VCaP (cell line): ENCODE measurements around the gene PGAP3.

Source experiments
- H3K27ac ChIP-seq: fragments of 450-650 bp; 2 replicates; pipeline ENCODE4 v1.5.1; 2017
- TF ChIP-seq, protein P1 (sequence below): fragments of 450-650 bp; conservative IDR thresholded peaks from 2 replicates; pipeline ENCODE4 v1.5.1; 2017; ENCODE audit warnings: mild to moderate bottlenecking, moderate library complexity

PGAP3 gene

DNA sequence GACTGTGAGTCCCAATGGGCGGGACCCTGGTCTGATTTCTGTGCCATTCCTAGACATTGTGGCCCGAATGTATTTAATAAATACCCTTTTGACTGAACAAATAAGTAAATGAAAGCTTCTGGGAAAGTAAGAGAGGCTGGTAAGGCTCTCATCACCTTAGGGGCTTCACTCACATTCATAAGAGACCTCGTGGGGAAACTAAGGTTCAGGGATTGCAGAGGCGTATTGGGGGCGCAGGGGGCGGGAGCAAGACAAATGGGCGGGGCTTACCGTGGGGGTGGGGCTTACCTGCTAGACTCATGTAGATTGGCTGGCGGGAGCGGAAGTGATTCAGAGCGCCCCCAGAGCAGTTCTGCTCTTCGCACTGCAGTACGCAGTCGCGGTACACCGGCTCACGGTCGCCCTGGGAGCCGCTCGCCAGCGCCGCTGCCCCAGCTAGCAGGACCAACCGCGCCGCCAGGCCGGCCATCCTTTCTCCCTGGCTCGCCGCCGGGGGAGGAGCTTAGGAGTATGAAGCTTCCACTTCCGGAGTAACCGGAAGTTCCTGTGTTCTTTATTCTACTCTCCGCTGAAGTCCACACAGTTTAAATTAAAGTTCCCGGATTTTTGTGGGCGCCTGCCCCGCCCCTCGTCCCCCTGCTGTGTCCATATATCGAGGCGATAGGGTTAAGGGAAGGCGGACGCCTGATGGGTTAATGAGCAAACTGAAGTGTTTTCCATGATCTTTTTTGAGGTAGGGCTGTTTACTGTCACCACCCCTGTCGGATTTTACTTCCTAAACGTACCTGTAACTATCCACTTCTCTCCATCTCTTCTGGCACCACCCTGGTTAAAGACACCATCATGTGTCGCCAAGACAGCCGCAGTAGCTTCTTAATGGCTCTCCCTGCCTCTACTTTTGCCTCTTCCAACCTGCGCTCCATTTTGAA, at the start of gene PGAP3:
TSS of gene PGAP3 (minus strand) at position 512 of the 929 bp plus-strand sequence. CDS start at position 469, 43 bp downstream.
- H3K27ac ChIP-seq = peak within 1 kb of the TSS; percentile 93
- TF ChIP-seq, protein P1, sequence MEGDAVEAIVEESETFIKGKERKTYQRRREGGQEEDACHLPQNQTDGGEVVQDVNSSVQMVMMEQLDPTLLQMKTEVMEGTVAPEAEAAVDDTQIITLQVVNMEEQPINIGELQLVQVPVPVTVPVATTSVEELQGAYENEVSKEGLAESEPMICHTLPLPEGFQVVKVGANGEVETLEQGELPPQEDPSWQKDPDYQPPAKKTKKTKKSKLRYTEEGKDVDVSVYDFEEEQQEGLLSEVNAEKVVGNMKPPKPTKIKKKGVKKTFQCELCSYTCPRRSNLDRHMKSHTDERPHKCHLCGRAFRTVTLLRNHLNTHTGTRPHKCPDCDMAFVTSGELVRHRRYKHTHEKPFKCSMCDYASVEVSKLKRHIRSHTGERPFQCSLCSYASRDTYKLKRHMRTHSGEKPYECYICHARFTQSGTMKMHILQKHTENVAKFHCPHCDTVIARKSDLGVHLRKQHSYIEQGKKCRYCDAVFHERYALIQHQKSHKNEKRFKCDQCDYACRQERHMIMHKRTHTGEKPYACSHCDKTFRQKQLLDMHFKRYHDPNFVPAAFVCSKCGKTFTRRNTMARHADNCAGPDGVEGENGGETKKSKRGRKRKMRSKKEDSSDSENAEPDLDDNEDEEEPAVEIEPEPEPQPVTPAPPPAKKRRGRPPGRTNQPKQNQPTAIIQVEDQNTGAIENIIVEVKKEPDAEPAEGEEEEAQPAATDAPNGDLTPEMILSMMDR = no peak

GRCh38 chr17:39737206-39737759, 49.4 kb upstream of the PGAP3 start:
- peak overlapping the region; percentile 97 for H3K27ac ChIP-seq
- TF ChIP-seq, protein P1 = no peak

GRCh38 chr17:39736319-39737165, 48.7 kb upstream of the PGAP3 start:
- peak overlapping the region; percentile 97 for H3K27ac ChIP-seq
- TF ChIP-seq, protein P1 = no peak

DNA sequence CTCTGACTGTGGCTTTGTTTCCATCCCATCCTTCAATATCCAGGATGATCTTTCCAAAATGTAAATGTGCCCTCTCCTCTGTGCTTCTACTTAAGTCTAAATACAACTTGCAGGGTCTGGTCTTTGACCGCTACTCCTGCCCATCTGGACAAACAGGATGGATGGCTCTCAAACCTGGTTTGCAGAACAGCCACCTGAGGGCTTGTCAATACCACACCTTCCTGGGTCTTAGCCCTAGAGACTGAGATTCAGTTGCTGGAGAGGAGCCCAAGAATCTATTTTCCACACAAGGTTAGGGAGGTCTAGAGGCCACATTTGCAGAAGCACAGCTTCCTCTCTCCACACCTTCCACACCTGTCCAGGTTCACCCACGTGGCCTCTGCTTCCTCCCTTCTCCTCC, 48.0 kb upstream of the PGAP3 start:
- TF ChIP-seq, protein P1 = no peak
- peak overlapping the region; percentile 97 for H3K27ac ChIP-seq

- TF ChIP-seq, protein P1 = no peak
- H3K27ac ChIP-seq = no peak overlapping the region
These were observed 44.7 kb upstream of the PGAP3 start for GRCh38 chr17:39732586-39732985.

GRCh38 chr17:39730095-39730921, 42.5 kb upstream of the PGAP3 start, which contains the start of gene MIEN1:
MIEN1 (minus strand) TSS chr17:39730532; CDS start chr17:39730495, 37 bp downstream.
- TF ChIP-seq, protein P1 = peak; percentile 98
- peak within 1 kb of the TSS; percentile 73 for H3K27ac ChIP-seq
